GM19468 (cell line): ENCODE measurements around the gene MYL6.
"Not testable (repeated sequence)": the region's sequence is repeated elsewhere in the genome, so short reads cannot be mapped to it uniquely, and the experiment has no call there.

ENCODE experiments used
- ATAC-seq: cut with Tn5 transposase; IDR thresholded peaks from one replicate; pipeline ENCODE4 v1.9.1; 2021; ENCODE audit warnings: mild to moderate bottlenecking, moderate library complexity, moderate number of reproducible peaks; ENCODE audit not compliant: unreplicated experiment; ENCODE audit errors: extremely low read depth

Gene MYL6

GRCh38 chr12:56188131-56188777, 30.1 kb downstream of the MYL6 start:
- no peak for ATAC-seq

- ATAC-seq = no peak
These were observed 30.6 kb downstream of the MYL6 start for GRCh38 chr12:56188778-56189098.

GRCh38 chr12:56189099-56189917, 31.1 kb downstream of the MYL6 start, which contains the start of gene SMARCC2:
Gene SMARCC2, minus strand, starts transcription at chr12:56189483. Its CDS starts 22 bp downstream, at chr12:56189461.
- no peak for ATAC-seq

- ATAC-seq = no peak
These were observed 31.9 kb downstream of the MYL6 start for GRCh38 chr12:56189918-56190694.

GRCh38 chr12:56190695-56191155, 32.6 kb downstream of the MYL6 start:
- no peak for ATAC-seq

- ATAC-seq = no peak
These were observed 34.4 kb downstream of the MYL6 start for GRCh38 chr12:56192582-56192981.

- ATAC-seq = no peak
These were observed 34.9 kb downstream of the MYL6 start for GRCh38 chr12:56193025-56193578.

GRCh38 chr12:56196818-56197550, 38.8 kb downstream of the MYL6 start:
- not testable (repeated sequence) for ATAC-seq

GRCh38 chr12:56197921-56198635, 39.9 kb downstream of the MYL6 start:
- ATAC-seq = no peak

- ATAC-seq = no peak
These were observed 40.7 kb downstream of the MYL6 start for GRCh38 chr12:56198836-56199235.

- ATAC-seq = no peak
These were observed 44.2 kb downstream of the MYL6 start for GRCh38 chr12:56202366-56202765.

GRCh38 chr12:56202838-56203237, 44.7 kb downstream of the MYL6 start:
- ATAC-seq = no peak

- ATAC-seq = no peak
These were observed 46.1 kb downstream of the MYL6 start for GRCh38 chr12:56204275-56204674.

GRCh38 chr12:56205445-56205844, 47.3 kb downstream of the MYL6 start:
- ATAC-seq = no peak

- no peak for ATAC-seq
These were observed 48.5 kb downstream of the MYL6 start for GRCh38 chr12:56206452-56207166.

- ATAC-seq = no peak
These were observed 49.8 kb downstream of the MYL6 start for GRCh38 chr12:56208006-56208405.
